ENCODE data around the gene MYH14.

The MYH14 gene

GRCh38 chr19:50310759-50311465 lies 107.5 kb downstream of the MYH14 start:
- Histone ChIP-seq H3K27ac (no peak overlapping the region), H3K4me3 (ENCODE audit: low read depth, low read length) (no peak overlapping the region), H3K36me3 (replicated peaks) (no peaks in the 10 kb centered on the region), H3K27me3 (replicated peaks) (peaks cover 26% of the 10 kb centered on the region)
- no peak for DNase-seq
- in situ Hi-C loops (cut with HindIII; ENCODE audit: low pct_ligation_motif_present, low sequenced_read_pairs), result no loop called here
- no peak for TF ChIP-seq CTCF (IDR thresholded peaks at IDR 0.05; ENCODE audit: low read depth, low read length, missing control alignments)

- Histone ChIP-seq H3K27ac (no peak overlapping the region), H3K27me3 (replicated peaks) (peaks cover 32% of the 10 kb centered on the region), H3K36me3 (replicated peaks) (no peaks in the 10 kb centered on the region), H3K4me3 (ENCODE audit: low read depth, low read length) (no peak overlapping the region)
- TF ChIP-seq CTCF (IDR thresholded peaks at IDR 0.05; ENCODE audit: low read depth, low read length, missing control alignments), result no peak
- no peak for DNase-seq
- in situ Hi-C loops (cut with HindIII; ENCODE audit: low pct_ligation_motif_present, low sequenced_read_pairs), result no loop called here
These were observed 108.6 kb downstream of the MYH14 start for GRCh38 chr19:50311723-50312635.

GRCh38 chr19:50312967-50313811 lies 109.8 kb downstream of the MYH14 start:
- Histone ChIP-seq H3K4me3 (ENCODE audit: low read depth, low read length) (no peak overlapping the region), H3K36me3 (replicated peaks) (no peaks in the 10 kb centered on the region), H3K27me3 (replicated peaks) (peaks cover 32% of the 10 kb centered on the region), H3K27ac (no peak overlapping the region)
- no peak for DNase-seq
- in situ Hi-C loops (cut with HindIII; ENCODE audit: low pct_ligation_motif_present, low sequenced_read_pairs), result no loop called here
- TF ChIP-seq CTCF (IDR thresholded peaks at IDR 0.05; ENCODE audit: low read depth, low read length, missing control alignments), result no peak

GRCh38 chr19:50313812-50314536 lies 110.6 kb downstream of the MYH14 start:
- H3K27ac ChIP-seq, result no peak overlapping the region
- DNase-seq, result no peak
- in situ Hi-C loops (cut with HindIII; ENCODE audit: low pct_ligation_motif_present, low sequenced_read_pairs), result no loop called here
- no peak for TF ChIP-seq CTCF (IDR thresholded peaks at IDR 0.05; ENCODE audit: low read depth, low read length, missing control alignments)
- H3K36me3 ChIP-seq (replicated peaks), result no peaks in the 10 kb centered on the region
- no peak overlapping the region for H3K4me3 ChIP-seq (ENCODE audit: low read depth, low read length)
- H3K27me3 ChIP-seq (replicated peaks), result peaks cover 32% of the 10 kb centered on the region
